Measurements from ENCODE around the gene NOS1AP.

Gene NOS1AP

GRCh38 chr1:162182090-162182489 is 112.6 kb downstream of the NOS1AP start:
- Histone ChIP-seq H2AK5ac (ENCODE audit: low read length, severe bottlenecking) (no peak overlapping the region), H3K9ac (ENCODE audit: low read length) (no peak overlapping the region), H3K14ac (ENCODE audit: low read length in 2 of 2) (no peak overlapping the region), H2BK5ac (ENCODE audit: low read depth, low read length, poor library complexity, severe bottlenecking) (no peak overlapping the region), H3K79me1 (replicated peaks; ENCODE audit: low read length, poor library complexity, severe bottlenecking) (no peaks in the 10 kb centered on the region), H4K91ac (ENCODE audit: low read length) (no peak overlapping the region), H3K27ac (ENCODE audit: low read length, poor library complexity, severe bottlenecking) (no peak overlapping the region), H2BK15ac (ENCODE audit: low read depth, poor library complexity, severe bottlenecking) (no peak overlapping the region), H4K8ac (ENCODE audit: low read length) (no peak overlapping the region), H3K4me2 (ENCODE audit: low read length, poor library complexity, severe bottlenecking) (no peak overlapping the region), H3K27me3 (ENCODE audit: control insufficient read depth in 1 of 2, insufficient read depth in 1 of 2, low read length in 2 of 2) (no peaks in the 10 kb centered on the region), H3K36me3 (ENCODE audit: control insufficient read depth in 1 of 2, insufficient read depth in 2 of 2, low read depth in 1 of 2, low read length in 2 of 2) (no peaks in the 10 kb centered on the region), H3K23ac (ENCODE audit: low read length in 2 of 2) (no peak overlapping the region), H3K4ac (ENCODE audit: low read depth in 1 of 2, low read length in 2 of 2) (no peak overlapping the region), H2BK120ac (ENCODE audit: low read depth, low read length) (no peak overlapping the region), H3K4me3 (ENCODE audit: insufficient read depth in 1 of 2, low read depth in 1 of 2, low read length in 2 of 2) (no peak overlapping the region), H2BK12ac (ENCODE audit: low read length in 2 of 2) (no peak overlapping the region), H3K9me3 (ENCODE audit: control insufficient read depth, low read length) (peaks cover 3% of the 10 kb centered on the region), H2AFZ (ENCODE audit: low read depth, low read length) (no peak overlapping the region), H3K18ac (ENCODE audit: low read depth in 1 of 2, low read length in 2 of 2) (no peak overlapping the region), H3K4me1 (ENCODE audit: control insufficient read depth, insufficient read depth, low read depth, low read length) (peaks cover 2% of the 10 kb centered on the region)
- WGBS: 72% methylated on average over 4 of the region's 4 CpGs
- DNase-seq: no peak

GRCh38 chr1:162185314-162186025 is 116.0 kb downstream of the NOS1AP start:
- no peak overlapping the region for H3K4me2 ChIP-seq (ENCODE audit: low read length, poor library complexity, severe bottlenecking)
- H2BK15ac ChIP-seq (ENCODE audit: low read depth, poor library complexity, severe bottlenecking): no peak overlapping the region
- H3K23ac ChIP-seq (ENCODE audit: low read length in 2 of 2): no peak overlapping the region
- no peak overlapping the region for H3K18ac ChIP-seq (ENCODE audit: low read depth in 1 of 2, low read length in 2 of 2)
- H2BK12ac ChIP-seq (ENCODE audit: low read length in 2 of 2): no peak overlapping the region
- H4K8ac ChIP-seq (ENCODE audit: low read length): no peak overlapping the region
- H3K36me3 ChIP-seq (ENCODE audit: control insufficient read depth in 1 of 2, insufficient read depth in 2 of 2, low read depth in 1 of 2, low read length in 2 of 2): no peaks in the 10 kb centered on the region
- H3K14ac ChIP-seq (ENCODE audit: low read length in 2 of 2): no peak overlapping the region
- H3K9ac ChIP-seq (ENCODE audit: low read length): no peak overlapping the region
- H2BK120ac ChIP-seq (ENCODE audit: low read depth, low read length): no peak overlapping the region
- H3K27ac ChIP-seq (ENCODE audit: low read length, poor library complexity, severe bottlenecking): no peak overlapping the region
- H2BK5ac ChIP-seq (ENCODE audit: low read depth, low read length, poor library complexity, severe bottlenecking): no peak overlapping the region
- no peak overlapping the region for H2AFZ ChIP-seq (ENCODE audit: low read depth, low read length)
- H3K4me3 ChIP-seq (ENCODE audit: insufficient read depth in 1 of 2, low read depth in 1 of 2, low read length in 2 of 2): no peak overlapping the region
- no peaks in the 10 kb centered on the region for H3K4me1 ChIP-seq (ENCODE audit: control insufficient read depth, insufficient read depth, low read depth, low read length)
- H4K91ac ChIP-seq (ENCODE audit: low read length): no peak overlapping the region
- H3K27me3 ChIP-seq (ENCODE audit: control insufficient read depth in 1 of 2, insufficient read depth in 1 of 2, low read length in 2 of 2): no peaks in the 10 kb centered on the region
- no peaks in the 10 kb centered on the region for H3K79me1 ChIP-seq (replicated peaks; ENCODE audit: low read length, poor library complexity, severe bottlenecking)
- no peak overlapping the region for H2AK5ac ChIP-seq (ENCODE audit: low read length, severe bottlenecking)
- peaks cover 3% of the 10 kb centered on the region for H3K9me3 ChIP-seq (ENCODE audit: control insufficient read depth, low read length)
- H3K4ac ChIP-seq (ENCODE audit: low read depth in 1 of 2, low read length in 2 of 2): no peak overlapping the region
- 83% methylated on average over 2 of the region's 4 CpGs for WGBS
- no peak for DNase-seq

GRCh38 chr1:162186026-162186374 is 116.5 kb downstream of the NOS1AP start:
- Histone ChIP-seq H2BK15ac (ENCODE audit: low read depth, poor library complexity, severe bottlenecking) (no peak overlapping the region), H3K9ac (ENCODE audit: low read length) (no peak overlapping the region), H3K4me3 (ENCODE audit: insufficient read depth in 1 of 2, low read depth in 1 of 2, low read length in 2 of 2) (no peak overlapping the region), H3K27me3 (ENCODE audit: control insufficient read depth in 1 of 2, insufficient read depth in 1 of 2, low read length in 2 of 2) (no peaks in the 10 kb centered on the region), H3K27ac (ENCODE audit: low read length, poor library complexity, severe bottlenecking) (no peak overlapping the region), H3K36me3 (ENCODE audit: control insufficient read depth in 1 of 2, insufficient read depth in 2 of 2, low read depth in 1 of 2, low read length in 2 of 2) (no peaks in the 10 kb centered on the region), H2AFZ (ENCODE audit: low read depth, low read length) (no peak overlapping the region), H3K4me2 (ENCODE audit: low read length, poor library complexity, severe bottlenecking) (no peak overlapping the region), H3K4me1 (ENCODE audit: control insufficient read depth, insufficient read depth, low read depth, low read length) (peaks cover 1% of the 10 kb centered on the region), H3K23ac (ENCODE audit: low read length in 2 of 2) (no peak overlapping the region), H3K4ac (ENCODE audit: low read depth in 1 of 2, low read length in 2 of 2) (no peak overlapping the region), H2BK120ac (ENCODE audit: low read depth, low read length) (no peak overlapping the region), H4K8ac (ENCODE audit: low read length) (no peak overlapping the region), H3K9me3 (ENCODE audit: control insufficient read depth, low read length) (peaks cover 3% of the 10 kb centered on the region), H2BK5ac (ENCODE audit: low read depth, low read length, poor library complexity, severe bottlenecking) (no peak overlapping the region), H3K79me1 (replicated peaks; ENCODE audit: low read length, poor library complexity, severe bottlenecking) (no peaks in the 10 kb centered on the region), H4K91ac (ENCODE audit: low read length) (no peak overlapping the region), H2BK12ac (ENCODE audit: low read length in 2 of 2) (no peak overlapping the region), H2AK5ac (ENCODE audit: low read length, severe bottlenecking) (no peak overlapping the region), H3K14ac (ENCODE audit: low read length in 2 of 2) (no peak overlapping the region), H3K18ac (ENCODE audit: low read depth in 1 of 2, low read length in 2 of 2) (no peak overlapping the region)
- DNase-seq: no peak
- WGBS: 57% methylated on average over 1 of the region's 1 CpG

GRCh38 chr1:162186406-162186805 is 116.9 kb downstream of the NOS1AP start:
- Histone ChIP-seq H2BK15ac (ENCODE audit: low read depth, poor library complexity, severe bottlenecking) (no peak overlapping the region), H2BK120ac (ENCODE audit: low read depth, low read length) (no peak overlapping the region), H3K23ac (ENCODE audit: low read length in 2 of 2) (no peak overlapping the region), H3K4me3 (ENCODE audit: insufficient read depth in 1 of 2, low read depth in 1 of 2, low read length in 2 of 2) (no peak overlapping the region), H2BK12ac (ENCODE audit: low read length in 2 of 2) (no peak overlapping the region), H4K91ac (ENCODE audit: low read length) (no peak overlapping the region), H2AK5ac (ENCODE audit: low read length, severe bottlenecking) (no peak overlapping the region), H3K18ac (ENCODE audit: low read depth in 1 of 2, low read length in 2 of 2) (no peak overlapping the region), H3K14ac (ENCODE audit: low read length in 2 of 2) (no peak overlapping the region), H3K4ac (ENCODE audit: low read depth in 1 of 2, low read length in 2 of 2) (no peak overlapping the region), H3K27me3 (ENCODE audit: control insufficient read depth in 1 of 2, insufficient read depth in 1 of 2, low read length in 2 of 2) (no peaks in the 10 kb centered on the region), H2BK5ac (ENCODE audit: low read depth, low read length, poor library complexity, severe bottlenecking) (no peak overlapping the region), H4K8ac (ENCODE audit: low read length) (no peak overlapping the region), H3K9ac (ENCODE audit: low read length) (no peak overlapping the region), H3K9me3 (ENCODE audit: control insufficient read depth, low read length) (peaks cover 3% of the 10 kb centered on the region), H3K27ac (ENCODE audit: low read length, poor library complexity, severe bottlenecking) (no peak overlapping the region), H3K4me1 (ENCODE audit: control insufficient read depth, insufficient read depth, low read depth, low read length) (peaks cover 1% of the 10 kb centered on the region), H2AFZ (ENCODE audit: low read depth, low read length) (no peak overlapping the region), H3K36me3 (ENCODE audit: control insufficient read depth in 1 of 2, insufficient read depth in 2 of 2, low read depth in 1 of 2, low read length in 2 of 2) (no peaks in the 10 kb centered on the region), H3K79me1 (replicated peaks; ENCODE audit: low read length, poor library complexity, severe bottlenecking) (no peaks in the 10 kb centered on the region), H3K4me2 (ENCODE audit: low read length, poor library complexity, severe bottlenecking) (no peak overlapping the region)
- no peak for DNase-seq
- WGBS: 92% methylated on average over 2 of the region's 2 CpGs
